DMS79 (cell line): Measurements from ENCODE around the gene ANO1.

Experiments used
- DNase-seq: peaks from one replicate; lab custom pipeline; 2025; lab: John Stamatoyannopoulos, UW

ANO1 gene

GRCh38 chr11:70072861-70073755 lies 5.0 kb upstream of the ANO1 start:
- DNase-seq, result no peak

- DNase-seq, result no peak
Measured at GRCh38 chr11:70073871-70074371, 4.2 kb upstream of the ANO1 start.

- no peak for DNase-seq
Measured at GRCh38 chr11:70074746-70075145, 3.4 kb upstream of the ANO1 start.

GRCh38 chr11:70075836-70076235 lies 2.3 kb upstream of the ANO1 start:
- DNase-seq, result no peak

GRCh38 chr11:70076461-70076931 lies 1.6 kb upstream of the ANO1 start:
- peak; percentile 23 for DNase-seq

- no peak for DNase-seq
Measured at GRCh38 chr11:70077411-70078094, 564 bp upstream of the ANO1 start.

GRCh38 chr11:70078781-70079616 lies 882 bp downstream of the ANO1 start:
- no peak for DNase-seq

- no peak for DNase-seq
Measured at GRCh38 chr11:70079691-70080090, 1.6 kb downstream of the ANO1 start.

- no peak for DNase-seq
Measured at GRCh38 chr11:70080763-70081162, 2.6 kb downstream of the ANO1 start.

GRCh38 chr11:70082829-70083228 lies 4.7 kb downstream of the ANO1 start:
- DNase-seq, result no peak

- DNase-seq, result no peak
Measured at GRCh38 chr11:70084046-70084984, 6.2 kb downstream of the ANO1 start.

- DNase-seq, result no peak
Measured at GRCh38 chr11:70085815-70086769, 8.0 kb downstream of the ANO1 start.

GRCh38 chr11:70087446-70088167 lies 9.5 kb downstream of the ANO1 start:
- no peak for DNase-seq

- DNase-seq, result no peak
Measured at GRCh38 chr11:70088735-70089250, 10.7 kb downstream of the ANO1 start.

- no peak for DNase-seq
Measured at GRCh38 chr11:70089631-70090030, 11.5 kb downstream of the ANO1 start.

GRCh38 chr11:70090961-70091381 lies 12.9 kb downstream of the ANO1 start:
- peak; percentile 90 for DNase-seq

- DNase-seq, result peak; percentile 13
Measured at GRCh38 chr11:70091638-70092037, 13.5 kb downstream of the ANO1 start.

GRCh38 chr11:70092959-70093715 lies 15.0 kb downstream of the ANO1 start:
- no peak for DNase-seq
